PC-9 (cell line): ENCODE data around the gene PANX2.

ENCODE experiments used
- CTCF ChIP-seq: fragments of 200-600 bp; sonication (generic); conservative IDR thresholded peaks from 2 replicates; pipeline ENCODE4 v1.6.1; 2017; ENCODE audit warnings: mixed run types, antibody characterized with exemption, mild to moderate bottlenecking, moderate library complexity
- EZH2 ChIP-seq: fragments of 200-600 bp; sonication (generic); IDR thresholded peaks from 2 replicates; pipeline ENCODE4 v1.8.0; 2017; ENCODE audit warnings: antibody characterized with exemption, low read depth

GRCh38 chr22:50123119-50123518 lies 47.4 kb upstream of the PANX2 start:
- TF ChIP-seq CTCF (no peak), EZH2 (no peak)
